NCI-H82 treated with DMSO at 0.1 percent for 48 hours (cell line): ENCODE data around the gene PLA2G2F.
A peak's percentile ranks its signal among the peaks of the same experiment; 100 is the strongest.

Experiments used
- DNase-seq: peaks from one replicate; lab custom pipeline; 2025; ENCODE audit not compliant: unreplicated experiment; lab: John Stamatoyannopoulos, UW

Gene PLA2G2F

GRCh38 chr1:20168564-20169491 lies 29.7 kb downstream of the PLA2G2F start:
- no peak for DNase-seq

DNA sequence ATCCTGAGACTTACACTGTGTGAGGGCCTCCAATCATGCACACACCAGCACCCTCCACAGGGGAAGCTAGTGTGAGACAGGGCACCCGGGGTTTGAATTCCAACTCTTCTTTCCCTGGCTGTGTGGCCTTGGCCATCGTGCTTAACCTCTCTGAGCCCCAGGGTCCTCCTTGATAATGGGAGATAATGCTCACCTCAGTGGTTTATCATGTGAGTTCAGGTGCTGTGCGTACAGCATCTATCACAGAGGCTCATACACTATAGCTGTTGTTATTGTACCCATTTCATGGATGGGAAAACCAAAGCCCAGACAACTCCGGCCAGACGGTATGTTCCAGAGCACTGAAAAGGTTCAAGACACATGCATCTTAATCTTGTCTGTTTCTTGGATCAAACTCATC lies 30.8 kb downstream of the PLA2G2F start:
- DNase-seq = no peak

GRCh38 chr1:20172033-20172590 lies 33.0 kb downstream of the PLA2G2F start:
- no peak for DNase-seq

DNA sequence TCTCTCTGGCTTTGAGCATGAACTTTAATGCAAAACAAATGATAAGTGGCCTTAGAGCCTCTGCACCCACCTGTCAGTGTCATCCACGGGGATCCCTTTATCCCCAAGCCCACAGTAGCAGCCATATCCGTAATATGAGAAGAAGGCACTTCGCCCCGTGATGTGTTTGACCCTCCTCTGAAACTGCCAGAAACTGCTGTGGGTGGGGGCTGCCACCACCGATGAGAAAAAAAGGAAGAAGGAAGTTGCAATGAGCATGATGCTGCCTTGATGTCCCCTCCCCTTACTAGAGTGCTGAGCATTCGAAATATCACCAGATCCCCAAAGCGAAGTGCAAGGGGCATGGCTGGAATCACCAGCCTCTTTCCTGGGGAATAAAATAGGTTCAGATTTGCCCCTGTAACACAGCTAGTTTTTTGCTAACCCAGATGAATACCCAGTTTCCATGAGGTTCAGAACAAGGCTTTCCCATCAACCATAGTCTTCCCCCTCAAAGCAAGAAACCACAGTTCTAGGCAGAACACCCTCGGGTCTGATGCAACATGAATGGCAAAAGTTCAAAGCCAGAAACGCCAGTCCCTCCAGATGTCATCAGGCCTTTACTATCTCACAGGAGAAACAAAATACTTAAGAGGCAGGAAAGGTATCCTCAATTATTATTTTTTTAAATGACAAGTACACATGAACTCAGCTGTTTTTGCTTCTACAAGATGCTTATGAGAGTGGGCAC lies 36.0 kb downstream of the PLA2G2F start:
- no peak for DNase-seq

GRCh38 chr1:20178634-20179370 lies 39.7 kb downstream of the PLA2G2F start:
- no peak for DNase-seq

GRCh38 chr1:20179371-20180128 lies 40.4 kb downstream of the PLA2G2F start:
- DNase-seq = no peak

- DNase-seq = no peak
These were observed 41.2 kb downstream of the PLA2G2F start for GRCh38 chr1:20180129-20180843.

- DNase-seq = no peak
These were observed 41.7 kb downstream of the PLA2G2F start for GRCh38 chr1:20180844-20181207.

DNA sequence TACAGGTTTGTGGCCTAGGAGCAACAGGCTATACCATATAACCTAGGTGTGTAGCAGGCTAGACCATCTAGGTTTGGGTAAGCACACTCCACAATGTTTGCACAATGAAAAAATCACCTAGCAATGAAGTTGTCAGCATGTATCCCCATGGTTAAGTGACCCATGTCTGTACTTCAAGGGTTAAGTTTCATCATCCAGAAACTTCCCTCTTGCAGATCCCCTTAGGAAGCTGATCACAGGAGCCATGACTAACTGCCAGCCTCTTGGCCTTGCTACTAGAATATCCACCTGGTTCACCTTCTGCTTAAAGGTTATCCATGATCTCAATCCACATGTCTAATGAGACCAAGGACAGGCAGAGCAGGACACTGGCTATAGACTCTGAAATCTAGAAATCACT lies 43.3 kb downstream of the PLA2G2F start:
- DNase-seq = no peak

GRCh38 chr1:20183035-20183434 lies 43.9 kb downstream of the PLA2G2F start:
- no peak for DNase-seq

DNA sequence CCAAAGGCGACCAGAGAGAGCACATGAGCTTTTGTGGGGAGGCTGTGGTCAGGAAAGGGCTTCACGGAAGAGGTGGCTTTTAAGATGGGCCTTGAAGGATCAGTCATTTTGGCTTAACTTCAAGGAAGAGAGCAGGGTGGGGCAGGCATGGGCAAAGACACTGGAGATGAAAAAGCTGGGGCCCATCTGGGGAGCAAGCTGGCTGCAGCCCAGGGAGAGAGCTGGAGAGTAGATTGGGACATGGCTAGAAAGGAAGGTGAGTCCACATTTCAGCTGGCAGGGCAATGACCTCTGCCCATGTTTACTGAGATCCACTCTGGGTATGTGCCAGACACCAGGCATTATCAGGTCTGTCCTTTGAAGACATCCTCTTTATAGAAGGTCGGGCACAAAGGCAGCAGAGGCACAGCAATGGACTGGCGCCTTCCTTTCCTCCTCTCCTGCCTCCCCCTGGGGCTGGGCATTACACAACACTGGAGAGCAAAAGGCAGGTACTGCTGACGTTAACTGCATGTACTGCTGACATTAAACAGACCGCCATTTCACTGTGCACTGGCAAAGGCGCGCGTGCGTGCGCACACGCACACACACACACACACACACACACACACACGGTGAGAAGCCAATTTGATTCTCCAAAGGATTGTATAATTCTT lies 44.6 kb downstream of the PLA2G2F start:
- no peak for DNase-seq

DNA sequence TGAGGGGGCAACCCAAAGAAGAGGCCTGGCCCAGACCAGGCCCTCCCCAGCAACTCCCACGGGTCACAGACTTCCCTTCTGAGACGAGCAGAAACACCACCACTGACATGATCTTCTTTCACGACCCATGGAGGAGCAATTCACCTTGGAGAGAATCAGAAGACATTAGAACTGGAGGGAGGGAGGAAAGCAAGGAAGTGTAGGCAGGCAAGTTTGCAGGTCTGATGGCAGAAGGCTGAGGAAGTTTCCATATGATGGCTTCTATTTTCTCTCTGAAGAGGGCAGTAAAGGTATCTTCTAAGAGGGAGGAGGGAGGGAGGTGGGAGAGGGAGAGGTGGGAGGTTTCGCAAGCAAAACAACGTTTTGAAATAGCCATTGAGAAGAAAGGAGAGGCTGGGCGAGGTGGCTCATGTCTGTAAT lies 45.4 kb downstream of the PLA2G2F start:
- DNase-seq = no peak

DNA sequence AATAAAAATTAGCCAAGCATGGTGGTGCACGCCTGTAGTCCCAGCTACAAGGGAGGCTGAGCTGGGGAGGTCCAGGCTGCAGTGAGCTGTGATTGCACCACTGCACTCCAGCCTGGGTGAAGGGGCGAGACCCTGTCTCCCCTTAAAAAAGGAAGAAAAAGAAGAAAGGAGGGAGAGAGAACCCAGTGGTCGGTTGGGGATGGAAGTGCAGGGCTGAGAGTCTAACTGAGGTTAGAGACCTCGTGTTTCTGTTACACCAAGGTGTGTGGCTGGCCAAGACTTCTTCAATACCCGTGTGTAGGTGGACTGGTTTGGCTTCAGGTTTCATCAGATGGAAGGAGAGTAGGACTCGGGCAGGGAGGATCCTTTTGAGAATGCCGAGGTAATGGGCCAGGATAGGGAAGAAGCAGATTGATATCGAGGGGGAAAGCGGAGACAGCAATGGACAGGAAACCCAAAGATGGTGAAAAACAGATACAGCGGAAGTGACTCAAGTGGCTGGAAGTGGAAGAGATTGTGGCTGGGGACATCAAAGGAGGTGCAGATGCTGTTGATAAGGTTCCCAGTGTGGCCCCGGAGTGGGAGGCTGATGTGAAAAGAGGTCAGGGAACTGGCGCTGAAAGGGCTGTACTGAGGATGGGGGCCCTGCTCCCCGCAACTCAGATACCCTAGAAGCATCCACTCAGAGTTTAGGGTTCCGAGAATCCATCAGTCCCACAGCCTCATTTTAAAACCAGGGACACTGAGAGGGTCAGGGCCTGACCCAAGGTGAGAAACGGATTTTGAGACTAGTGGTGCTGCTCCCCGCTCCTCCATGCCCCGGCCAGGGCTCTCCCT lies 46.1 kb downstream of the PLA2G2F start:
- no peak for DNase-seq

DNA sequence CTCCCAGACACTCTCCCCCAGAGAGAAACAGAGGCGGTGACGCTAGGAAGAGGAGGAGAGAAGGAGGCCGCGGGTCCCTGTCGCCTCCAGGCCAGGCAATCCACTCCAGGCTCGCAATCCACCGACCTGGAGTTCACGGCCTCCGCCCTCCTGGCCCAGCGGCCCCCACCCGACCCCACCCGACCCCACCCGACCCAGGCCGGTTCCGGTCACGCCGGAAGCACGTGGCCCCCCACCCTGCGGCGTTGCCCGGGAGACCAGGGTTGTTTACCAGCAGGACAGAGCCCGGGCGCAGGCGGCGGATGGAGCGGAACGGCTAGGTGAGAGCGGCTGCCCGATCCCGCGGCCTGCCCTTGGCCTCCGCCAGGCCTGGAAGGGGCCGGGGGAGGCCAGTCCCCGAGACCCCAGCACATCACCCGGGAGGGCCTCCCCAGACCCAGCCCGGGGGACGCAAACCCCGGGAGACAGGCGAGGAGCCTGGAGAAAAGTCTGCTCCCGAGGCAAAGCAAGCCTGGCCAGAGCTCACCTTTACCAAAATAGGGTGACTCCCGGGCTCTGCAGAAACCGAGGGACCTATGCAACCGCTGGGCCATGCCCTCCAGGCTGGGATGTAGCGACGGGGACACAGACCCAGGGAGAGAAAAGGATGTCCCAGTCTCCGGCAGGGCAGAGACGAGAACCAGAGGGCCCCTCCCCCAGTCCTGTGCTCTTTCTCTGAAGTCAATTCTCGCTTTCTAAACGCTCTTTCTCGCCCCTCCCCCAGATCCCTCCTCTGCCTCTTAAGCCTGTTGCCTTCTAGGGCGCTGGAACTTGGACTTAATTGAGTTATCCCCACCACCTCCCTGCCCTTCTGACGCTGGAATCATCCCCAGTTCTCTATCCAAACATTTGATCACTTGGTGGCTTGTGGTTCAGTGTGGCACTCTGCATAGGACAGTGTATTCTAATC lies 47.0 kb downstream of the PLA2G2F start, which contains the start of the genes PLA2G2C and UBXN10:
Gene PLA2G2C, minus strand, starts transcription at position 685 of the 949 bp plus-strand sequence. CDS start 9,155 bp downstream, outside the sequence.
Gene UBXN10, plus strand, starts transcription at position 263 of the 949 bp plus-strand sequence. CDS start 4,466 bp downstream, outside the sequence.
- peak; percentile 55 for DNase-seq

DNA sequence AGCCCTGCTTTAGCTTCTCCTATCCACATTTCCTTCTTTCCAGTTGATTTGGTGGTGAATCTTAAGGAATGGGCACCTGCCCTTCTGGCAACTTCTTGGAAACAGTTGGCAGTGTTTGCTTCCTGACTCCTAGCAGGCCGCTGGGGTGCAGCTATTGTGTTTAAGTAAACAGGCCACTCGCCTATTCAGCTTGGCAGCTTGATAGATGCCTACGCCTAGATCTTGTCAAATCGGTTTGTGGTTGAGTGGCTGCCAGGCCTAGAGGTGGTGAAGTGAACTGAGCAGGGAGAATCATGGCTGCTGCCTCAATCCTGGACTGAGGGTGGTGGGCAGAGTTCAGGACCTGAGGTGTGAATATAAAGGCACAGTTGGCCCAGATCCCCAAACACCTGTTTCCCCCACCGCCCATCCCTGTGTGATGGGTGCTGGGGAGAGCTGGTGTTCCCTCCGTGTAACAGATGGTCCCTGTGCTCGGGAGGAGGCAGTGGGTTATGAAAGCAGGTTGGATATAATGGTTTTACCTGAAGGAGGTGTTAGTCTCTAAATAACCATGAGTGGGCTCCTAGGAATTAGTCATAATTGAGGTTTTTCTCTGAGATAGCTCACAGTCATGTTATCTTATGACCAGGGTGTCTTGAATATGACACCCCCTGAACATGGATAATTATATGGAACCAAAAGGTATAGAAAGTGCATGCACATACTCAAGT lies 48.1 kb downstream of the PLA2G2F start:
- DNase-seq = peak; percentile 10

DNA sequence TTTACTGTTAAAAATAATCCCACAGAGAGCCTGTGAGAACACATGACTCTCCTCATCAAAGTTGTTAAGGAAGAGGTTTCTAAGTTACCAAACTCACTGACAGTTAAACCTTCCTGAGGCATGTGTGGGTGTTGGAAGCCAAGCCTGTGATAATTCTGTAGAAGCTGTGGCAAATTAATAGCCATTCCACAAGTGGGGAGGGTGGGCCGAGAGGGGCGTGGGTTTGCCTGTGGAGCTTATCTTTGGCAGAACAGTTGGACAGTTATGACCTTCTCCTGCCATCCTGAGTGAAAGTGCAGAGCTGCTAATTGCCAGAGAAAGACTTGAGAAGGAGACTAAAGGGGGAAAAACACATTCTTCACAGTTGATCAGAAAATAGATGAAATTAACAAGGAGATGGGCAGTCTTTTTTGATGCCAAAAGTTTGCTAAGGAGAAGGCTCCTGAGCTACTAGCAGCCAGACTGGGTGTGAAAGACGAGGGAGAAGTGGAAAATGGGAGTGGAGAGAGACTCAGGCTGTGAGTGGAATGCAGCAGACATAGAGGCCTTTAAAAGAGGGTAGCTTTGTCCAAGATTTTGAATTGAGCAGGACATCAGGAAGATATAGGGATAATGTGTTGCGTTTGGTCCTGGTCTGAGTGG lies 48.8 kb downstream of the PLA2G2F start:
- no peak for DNase-seq
